ENCODE data around the gene ARHGAP42. TPM values are rescaled to one million over a fixed set of nuclear protein-coding genes. Genes with fewer than 3 reads are reported as not detected.

The ARHGAP42 gene
- total and polyA plus RNA-seq, 3 donors from 2014 or later, result 9.8 to 12.1 (median 10.4) TPM

GRCh38 chr11:100847696-100848216 is 160.7 kb downstream of the ARHGAP42 start:
- Histone ChIP-seq H3K4me3 (no peak overlapping the region), H3K36me3 (ENCODE audit: low read depth, missing control alignments) (no peaks in the 10 kb centered on the region), H3K27me3 (no peaks in the 10 kb centered on the region), H3K4me1 (no peaks in the 10 kb centered on the region), H3K27ac (no peak overlapping the region), H3K9me3 (no peaks in the 10 kb centered on the region)
- TF ChIP-seq POLR2A (IDR thresholded peaks at IDR 0.05) (no peak), CTCF (IDR thresholded peaks at IDR 0.05) (no peak)
- intact Hi-C loops (cut with DNase I; ENCODE audit: low total_unique reads), result no loop called here
- DNase-seq, result no peak
- WGBS, 2 donors, result 32 to 40% methylated on average over 3 of the region's 3 CpGs

- Histone ChIP-seq H3K27ac (no peak overlapping the region), H3K27me3 (no peaks in the 10 kb centered on the region), H3K36me3 (ENCODE audit: low read depth, missing control alignments) (no peaks in the 10 kb centered on the region), H3K9me3 (no peaks in the 10 kb centered on the region), H3K4me1 (no peaks in the 10 kb centered on the region), H3K4me3 (no peak overlapping the region)
- intact Hi-C loops (cut with DNase I; ENCODE audit: low total_unique reads), result no loop called here
- TF ChIP-seq POLR2A (IDR thresholded peaks at IDR 0.05) (no peak), CTCF (IDR thresholded peaks at IDR 0.05) (no peak)
- no peak for DNase-seq
- 47 to 49% methylated on average over 4 of the region's 4 CpGs for WGBS, 2 donors
Measured at GRCh38 chr11:100849009-100849900, 162.2 kb downstream of the ARHGAP42 start.

DNA sequence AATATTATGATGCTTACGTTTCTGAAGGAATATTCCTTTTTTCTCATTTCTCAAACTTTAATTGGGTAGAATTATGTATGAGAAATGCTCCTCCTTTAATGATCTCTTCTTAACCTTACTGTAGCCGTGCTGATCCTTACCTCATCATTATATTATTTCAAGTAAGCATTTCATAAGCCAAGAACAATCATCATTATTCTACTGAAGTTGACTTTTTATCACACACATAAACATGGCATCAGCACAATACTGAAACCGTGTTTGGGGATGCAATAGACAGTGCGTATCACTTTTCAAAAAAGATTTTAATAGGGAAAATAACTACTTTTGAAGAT is 162.8 kb downstream of the ARHGAP42 start:
- WGBS, 2 donors, result 59 to 65% methylated on average over 4 of the region's 4 CpGs
- no peak for DNase-seq
- intact Hi-C loops (cut with DNase I; ENCODE audit: low total_unique reads), result loop anchor here (10.0 kb wide), 2 partner anchors 165 to 265 kb away; partner anchors contain the start of gene ARHGAP42

GRCh38 chr11:100851147-100851546 is 164.1 kb downstream of the ARHGAP42 start:
- no peak for DNase-seq
- H3K36me3 ChIP-seq (ENCODE audit: low read depth, missing control alignments), result no peaks in the 10 kb centered on the region
- H3K27me3 ChIP-seq, result no peaks in the 10 kb centered on the region
- no peaks in the 10 kb centered on the region for H3K9me3 ChIP-seq
- intact Hi-C loops (cut with DNase I; ENCODE audit: low total_unique reads), result loop anchor here (10.0 kb wide), 2 partner anchors 166 to 266 kb away; partner anchors contain the start of gene ARHGAP42
- TF ChIP-seq POLR2A (IDR thresholded peaks at IDR 0.05), result no peak
- no peak for TF ChIP-seq CTCF (IDR thresholded peaks at IDR 0.05)
- H3K4me1 ChIP-seq, result no peaks in the 10 kb centered on the region
- WGBS, 2 donors, result 90 to 99% methylated on average over 4 of the region's 4 CpGs
- H3K4me3 ChIP-seq, result no peak overlapping the region
- no peak overlapping the region for H3K27ac ChIP-seq

More for the DNA sequence above, 162.8 kb downstream of the ARHGAP42 start:
- H3K36me3 ChIP-seq (ENCODE audit: low read depth, missing control alignments), result no peaks in the 10 kb centered on the region
- no peaks in the 10 kb centered on the region for H3K27me3 ChIP-seq
- no peaks in the 10 kb centered on the region for H3K4me1 ChIP-seq
- TF ChIP-seq CTCF (IDR thresholded peaks at IDR 0.05), result no peak
- H3K4me3 ChIP-seq, result no peak overlapping the region
- H3K9me3 ChIP-seq, result no peaks in the 10 kb centered on the region
- H3K27ac ChIP-seq, result no peak overlapping the region

Data from testis (tissue), 3 donors.